ENCODE measurements around the gene NDUFS5.
"Not testable (repeated sequence)": the region's sequence is repeated elsewhere in the genome, so short reads cannot be mapped to it uniquely, and the experiment has no call there.

NDUFS5 gene

DNA sequence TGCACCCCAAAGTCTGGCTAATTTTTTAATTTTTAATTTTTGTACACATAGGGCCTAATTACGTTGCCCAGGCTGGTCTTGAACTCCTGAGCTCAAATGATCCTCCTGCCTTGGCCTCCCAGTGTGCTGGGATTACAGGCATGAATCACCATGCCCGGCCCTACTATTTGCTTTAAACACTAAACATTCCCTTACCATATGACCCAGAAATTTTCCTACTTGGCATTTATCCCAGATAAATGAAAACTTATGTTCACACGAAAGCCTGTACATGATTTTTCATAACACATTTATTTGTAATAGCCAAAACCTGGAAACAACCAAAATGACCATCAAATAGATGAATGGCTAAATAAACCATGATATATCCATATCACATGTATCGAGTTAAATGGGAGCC lies 35.8 kb downstream of the NDUFS5 start:
- H2AFZ ChIP-seq (ENCODE audit: low read depth), result no peak overlapping the region
- H3K4me3 ChIP-seq (IDR thresholded peaks at IDR 0.05; ENCODE audit: insufficient read depth, low read depth, low read length), result no peak overlapping the region
- no peaks in the 10 kb centered on the region for H3K27me3 ChIP-seq (ENCODE audit: insufficient read depth, low read depth)
- H3K4me1 ChIP-seq (ENCODE audit: low read depth, poor library complexity, severe bottlenecking), result no peaks in the 10 kb centered on the region
- H3K4me2 ChIP-seq, result no peak overlapping the region
- H3K27ac ChIP-seq, result no peak overlapping the region
- H3K36me3 ChIP-seq (ENCODE audit: insufficient read depth), result no peaks in the 10 kb centered on the region
- H3K9ac ChIP-seq, result no peak overlapping the region
- H4K20me1 ChIP-seq (ENCODE audit: insufficient read depth), result no peaks in the 10 kb centered on the region
- TF ChIP-seq, protein P1, sequence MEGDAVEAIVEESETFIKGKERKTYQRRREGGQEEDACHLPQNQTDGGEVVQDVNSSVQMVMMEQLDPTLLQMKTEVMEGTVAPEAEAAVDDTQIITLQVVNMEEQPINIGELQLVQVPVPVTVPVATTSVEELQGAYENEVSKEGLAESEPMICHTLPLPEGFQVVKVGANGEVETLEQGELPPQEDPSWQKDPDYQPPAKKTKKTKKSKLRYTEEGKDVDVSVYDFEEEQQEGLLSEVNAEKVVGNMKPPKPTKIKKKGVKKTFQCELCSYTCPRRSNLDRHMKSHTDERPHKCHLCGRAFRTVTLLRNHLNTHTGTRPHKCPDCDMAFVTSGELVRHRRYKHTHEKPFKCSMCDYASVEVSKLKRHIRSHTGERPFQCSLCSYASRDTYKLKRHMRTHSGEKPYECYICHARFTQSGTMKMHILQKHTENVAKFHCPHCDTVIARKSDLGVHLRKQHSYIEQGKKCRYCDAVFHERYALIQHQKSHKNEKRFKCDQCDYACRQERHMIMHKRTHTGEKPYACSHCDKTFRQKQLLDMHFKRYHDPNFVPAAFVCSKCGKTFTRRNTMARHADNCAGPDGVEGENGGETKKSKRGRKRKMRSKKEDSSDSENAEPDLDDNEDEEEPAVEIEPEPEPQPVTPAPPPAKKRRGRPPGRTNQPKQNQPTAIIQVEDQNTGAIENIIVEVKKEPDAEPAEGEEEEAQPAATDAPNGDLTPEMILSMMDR (conservative IDR thresholded peaks at IDR 0.05; ENCODE audit: low read depth, low read length), result no peak
- no peaks in the 10 kb centered on the region for H3K79me2 ChIP-seq (ENCODE audit: insufficient read depth, low read depth)

DNA sequence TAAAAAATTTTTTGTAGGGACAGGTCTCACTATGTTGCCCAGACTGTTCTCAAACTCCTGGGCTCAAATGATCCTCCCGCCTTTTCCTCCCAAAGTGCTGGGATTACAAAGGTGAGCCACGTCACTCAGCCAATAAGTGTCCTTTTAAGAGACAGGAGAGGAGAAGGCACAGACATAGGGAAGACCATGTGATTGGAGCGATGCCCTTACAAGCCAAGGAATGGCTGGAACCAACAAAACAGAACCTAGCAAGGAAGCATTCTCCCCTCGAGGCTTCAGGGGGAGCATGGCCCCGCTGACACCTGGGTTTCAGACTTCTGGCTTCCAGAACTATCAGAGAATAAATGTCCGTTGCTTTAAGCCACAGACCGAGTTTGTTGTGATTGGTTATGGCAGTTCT lies 37.0 kb downstream of the NDUFS5 start:
- Histone ChIP-seq H3K4me2 (no peak overlapping the region), H3K27ac (no peak overlapping the region), H2AFZ (ENCODE audit: low read depth) (no peak overlapping the region), H3K36me3 (ENCODE audit: insufficient read depth) (no peaks in the 10 kb centered on the region), H3K79me2 (ENCODE audit: insufficient read depth, low read depth) (no peaks in the 10 kb centered on the region), H4K20me1 (ENCODE audit: insufficient read depth) (no peaks in the 10 kb centered on the region), H3K27me3 (ENCODE audit: insufficient read depth, low read depth) (no peaks in the 10 kb centered on the region), H3K4me3 (IDR thresholded peaks at IDR 0.05; ENCODE audit: insufficient read depth, low read depth, low read length) (no peak overlapping the region), H3K4me1 (ENCODE audit: low read depth, poor library complexity, severe bottlenecking) (no peaks in the 10 kb centered on the region), H3K9ac (no peak overlapping the region)
- TF ChIP-seq, protein P1 (conservative IDR thresholded peaks at IDR 0.05; ENCODE audit: low read depth, low read length), result no peak

DNA sequence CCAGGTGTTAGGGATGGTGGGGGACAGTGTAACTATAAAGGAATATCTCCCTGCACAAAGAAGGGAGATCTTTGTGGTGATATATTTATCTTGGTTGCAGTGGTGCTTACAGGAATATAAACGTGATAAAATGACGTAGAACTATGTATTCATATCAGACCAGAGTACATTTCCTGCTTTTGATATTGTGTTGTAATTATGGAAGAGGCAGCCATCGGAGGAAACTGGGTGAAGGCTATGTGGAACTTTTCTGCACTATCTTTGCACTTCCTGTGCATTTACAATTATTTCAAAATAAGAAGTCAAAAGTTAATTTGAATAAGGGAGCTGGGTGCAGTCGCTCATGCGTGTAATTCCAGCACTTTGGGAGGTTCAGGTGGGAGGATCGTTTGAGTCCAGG lies 37.6 kb downstream of the NDUFS5 start:
- Histone ChIP-seq H3K27ac (no peak overlapping the region), H3K4me3 (IDR thresholded peaks at IDR 0.05; ENCODE audit: insufficient read depth, low read depth, low read length) (no peak overlapping the region), H4K20me1 (ENCODE audit: insufficient read depth) (no peaks in the 10 kb centered on the region), H3K79me2 (ENCODE audit: insufficient read depth, low read depth) (no peaks in the 10 kb centered on the region), H3K4me2 (no peak overlapping the region), H3K4me1 (ENCODE audit: low read depth, poor library complexity, severe bottlenecking) (no peaks in the 10 kb centered on the region), H2AFZ (ENCODE audit: low read depth) (no peak overlapping the region), H3K27me3 (ENCODE audit: insufficient read depth, low read depth) (no peaks in the 10 kb centered on the region), H3K36me3 (ENCODE audit: insufficient read depth) (no peaks in the 10 kb centered on the region), H3K9ac (no peak overlapping the region)
- TF ChIP-seq, protein P1 (conservative IDR thresholded peaks at IDR 0.05; ENCODE audit: low read depth, low read length), result no peak

DNA sequence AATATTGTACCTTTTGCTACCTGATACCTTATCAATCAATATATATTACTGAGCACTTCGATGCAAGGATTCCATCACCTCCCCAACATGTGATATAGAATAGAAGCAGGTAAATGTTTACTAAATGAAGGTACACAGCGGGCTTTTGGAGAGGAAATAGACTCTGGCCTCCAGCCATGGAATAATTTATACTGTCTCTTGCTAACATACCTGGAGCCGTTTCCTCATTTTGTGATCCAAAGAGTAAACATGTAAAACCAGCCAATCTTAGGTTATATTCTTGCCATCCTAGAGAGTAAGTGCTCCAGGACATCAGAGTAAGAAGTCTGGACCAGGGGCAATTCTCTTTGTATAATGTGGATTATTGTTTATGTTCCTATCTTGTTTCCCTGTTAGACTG lies 39.4 kb downstream of the NDUFS5 start:
- TF ChIP-seq, protein P1 (conservative IDR thresholded peaks at IDR 0.05; ENCODE audit: low read depth, low read length), result no peak
- no peaks in the 10 kb centered on the region for H4K20me1 ChIP-seq (ENCODE audit: insufficient read depth)
- no peak overlapping the region for H3K27ac ChIP-seq

DNA sequence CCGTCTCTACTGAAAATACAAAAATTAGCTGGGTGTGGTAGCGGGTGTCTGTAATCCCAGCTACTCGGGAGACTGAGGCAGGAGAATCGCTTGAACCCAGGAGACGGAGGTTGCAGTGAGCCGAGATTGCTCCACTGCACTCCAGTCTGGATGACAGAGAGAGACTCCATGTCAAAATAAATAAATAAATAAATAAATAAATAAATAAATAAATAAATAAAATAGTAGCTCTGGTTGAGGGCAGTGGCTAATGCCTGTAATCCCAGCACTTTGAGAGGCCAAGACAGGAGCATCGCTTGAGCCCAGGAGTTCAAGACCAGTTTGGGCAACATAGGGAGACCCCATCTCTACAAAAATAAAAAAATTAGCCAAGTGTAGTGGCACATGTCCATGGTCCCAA lies 42.1 kb downstream of the NDUFS5 start:
- not testable (repeated sequence) for H3K27me3 ChIP-seq (ENCODE audit: insufficient read depth, low read depth); H3K79me2 ChIP-seq (ENCODE audit: insufficient read depth, low read depth); H4K20me1 ChIP-seq (ENCODE audit: insufficient read depth); H2AFZ ChIP-seq (ENCODE audit: low read depth); H3K36me3 ChIP-seq (ENCODE audit: insufficient read depth); H3K4me2 ChIP-seq; H3K27ac ChIP-seq; H3K4me1 ChIP-seq (ENCODE audit: low read depth, poor library complexity, severe bottlenecking); H3K9ac ChIP-seq; H3K4me3 ChIP-seq (IDR thresholded peaks at IDR 0.05; ENCODE audit: insufficient read depth, low read depth, low read length)

More for the DNA sequence above, 39.4 kb downstream of the NDUFS5 start:
- Histone ChIP-seq H3K4me3 (IDR thresholded peaks at IDR 0.05; ENCODE audit: insufficient read depth, low read depth, low read length) (no peak overlapping the region), H3K4me1 (ENCODE audit: low read depth, poor library complexity, severe bottlenecking) (no peaks in the 10 kb centered on the region), H3K27me3 (ENCODE audit: insufficient read depth, low read depth) (no peaks in the 10 kb centered on the region), H3K4me2 (no peak overlapping the region), H3K79me2 (ENCODE audit: insufficient read depth, low read depth) (no peaks in the 10 kb centered on the region), H3K9ac (no peak overlapping the region), H2AFZ (ENCODE audit: low read depth) (no peak overlapping the region), H3K36me3 (ENCODE audit: insufficient read depth) (no peaks in the 10 kb centered on the region)

DNA sequence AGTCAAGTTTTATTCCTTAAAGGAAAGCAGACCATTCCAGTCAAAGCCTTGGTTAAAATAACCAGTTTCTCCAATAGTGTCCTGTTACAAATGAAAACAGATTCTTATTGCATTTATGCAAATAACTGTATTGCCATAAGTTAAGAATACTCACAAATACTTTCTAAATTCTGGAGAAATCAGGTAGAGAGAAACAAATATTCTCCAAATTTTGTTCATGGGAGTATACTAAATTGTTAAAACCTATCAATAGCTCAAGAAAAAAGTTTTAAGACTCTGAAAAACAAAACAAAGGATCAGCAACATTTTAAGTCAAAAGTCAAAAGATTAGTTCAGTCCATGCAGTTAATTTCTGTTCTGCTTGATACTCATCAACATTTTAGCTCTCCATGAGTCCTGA lies 45.4 kb downstream of the NDUFS5 start:
- H3K4me2 ChIP-seq; H3K79me2 ChIP-seq (ENCODE audit: insufficient read depth, low read depth); H3K27me3 ChIP-seq (ENCODE audit: insufficient read depth, low read depth); H2AFZ ChIP-seq (ENCODE audit: low read depth); H3K4me3 ChIP-seq (IDR thresholded peaks at IDR 0.05; ENCODE audit: insufficient read depth, low read depth, low read length); H3K36me3 ChIP-seq (ENCODE audit: insufficient read depth); H4K20me1 ChIP-seq (ENCODE audit: insufficient read depth); H3K27ac ChIP-seq; H3K4me1 ChIP-seq (ENCODE audit: low read depth, poor library complexity, severe bottlenecking); H3K9ac ChIP-seq: not testable (repeated sequence)

Data from KMS-11 (cell line).